Urothelium cell line (cell line): Measurements from ENCODE around the gene LIPT1.
A peak's percentile ranks its signal among the peaks of the same experiment; 100 is the strongest.
"Not testable (repeated sequence)": the region's sequence is repeated elsewhere in the genome, so short reads cannot be mapped to it uniquely, and the experiment has no call there.

Source experiments
- DNase-seq: peaks from one replicate; pipeline ENCODE4 v3.0.0; 2011; ENCODE audit warnings: low spot score, mixed read lengths
- FAIRE-seq: peaks from 2 replicates; lab custom pipeline; 2011; peaks lifted over from hg19 to GRCh38; lab: Jason Lieb, UNC

LIPT1 gene

DNA sequence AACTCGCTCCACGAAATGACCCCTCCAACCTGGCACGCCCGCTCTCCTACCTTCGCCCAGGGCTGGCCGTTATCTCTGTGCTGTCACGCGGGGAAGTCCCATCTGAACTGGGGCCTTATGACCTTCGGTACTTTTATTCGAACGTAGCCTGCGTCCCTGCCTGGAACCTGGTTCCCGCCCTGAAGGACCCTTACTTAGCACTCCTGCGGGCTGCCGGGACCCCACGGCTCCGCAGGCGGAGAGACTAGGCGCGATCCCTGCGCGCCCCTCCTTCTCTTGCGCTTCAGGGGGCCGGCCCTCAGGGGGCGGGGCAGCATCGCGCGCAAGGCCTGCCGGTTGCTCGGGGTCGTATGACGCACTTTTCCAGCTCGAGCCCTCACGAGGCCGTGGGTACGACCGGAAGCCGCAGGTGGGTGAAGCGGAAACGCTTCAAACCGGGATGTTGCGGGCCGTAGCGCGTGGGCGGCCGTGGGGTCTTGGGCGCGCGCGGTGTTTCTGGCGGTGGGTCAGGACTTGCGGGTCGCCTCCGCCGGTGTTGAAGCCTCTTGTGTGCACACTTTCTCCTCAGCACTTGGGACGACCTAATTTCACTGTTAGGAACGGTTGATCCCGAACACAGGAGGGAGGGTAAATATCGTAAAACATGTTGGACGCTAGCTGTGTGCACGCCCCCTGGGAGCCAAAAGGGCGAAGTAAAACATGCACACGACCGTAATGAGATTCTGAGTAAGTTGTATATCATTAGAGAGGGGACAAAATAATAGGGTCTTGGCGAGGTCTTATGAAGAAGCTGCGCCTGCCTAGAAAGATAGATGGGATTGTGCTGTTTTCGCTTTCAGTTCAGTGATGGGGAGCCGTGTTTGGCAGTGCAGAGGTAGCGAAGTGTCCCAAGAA lies at the start of gene LIPT1, which contains the start of gene TSGA10:
LIPT1 (plus strand) TSS at position 325 of the 894 bp plus-strand sequence. CDS start 6,991 bp downstream, outside the sequence.
TSGA10 (minus strand) TSS at position 300 of the 894 bp plus-strand sequence. CDS start 45,503 bp downstream, outside the sequence.
- FAIRE-seq: peak; percentile 89
- peak; percentile 98 for DNase-seq

DNA sequence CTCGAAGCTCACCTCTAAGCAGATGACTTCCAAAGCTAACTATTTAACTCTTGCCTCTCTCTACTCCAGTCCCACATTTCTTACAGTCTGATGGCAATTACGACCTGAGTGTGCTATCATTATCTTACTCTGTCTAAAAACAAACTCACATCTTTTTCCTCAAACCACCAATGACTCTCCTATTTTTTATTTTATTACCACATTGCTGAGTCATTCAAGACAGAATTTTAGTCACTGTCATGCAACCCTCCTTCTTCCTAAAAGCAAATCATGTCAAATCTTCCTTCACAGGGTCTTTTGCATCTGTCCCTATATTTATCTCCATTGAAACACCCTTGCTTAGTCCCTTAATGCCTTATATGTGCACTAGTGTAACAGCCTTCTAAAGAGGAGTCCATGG lies 47.9 kb upstream of the LIPT1 start:
- no peak for DNase-seq
- FAIRE-seq: no peak

DNA sequence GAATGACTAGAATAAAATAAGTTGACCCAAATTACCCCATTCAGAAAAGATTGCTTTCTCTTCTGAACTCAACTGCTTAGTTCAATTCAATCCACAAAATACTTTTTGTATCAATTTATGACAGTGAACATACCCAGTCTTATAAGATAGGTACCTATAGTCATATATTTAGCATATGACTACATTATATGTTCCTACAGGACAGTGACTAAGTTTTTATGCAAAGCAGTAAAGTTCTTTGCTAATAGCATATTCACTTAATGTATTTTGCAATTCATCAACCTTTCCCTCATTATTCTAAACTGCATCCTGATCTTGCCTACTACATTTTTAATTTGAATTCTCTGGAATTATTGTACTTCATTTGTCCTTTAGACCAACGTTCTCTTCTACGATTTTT lies 43.5 kb upstream of the LIPT1 start:
- FAIRE-seq: no peak

DNA sequence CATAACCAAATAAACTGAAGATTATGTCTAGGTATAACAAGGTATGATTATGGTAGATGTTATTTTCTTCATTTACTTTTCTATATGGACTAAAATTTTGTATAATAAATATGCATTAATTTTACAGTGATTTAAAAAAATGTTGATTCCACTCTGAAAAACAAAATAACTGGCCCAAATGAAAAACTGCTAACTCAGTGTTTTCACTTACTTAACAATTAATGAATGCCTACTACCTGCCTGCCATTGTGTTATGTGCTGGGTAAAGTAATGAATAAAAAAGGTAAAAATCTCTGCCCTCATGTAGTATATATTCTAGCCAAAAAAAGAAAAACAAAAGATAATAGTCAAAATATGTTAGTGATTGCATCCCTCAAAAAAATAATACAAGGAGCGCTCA lies 42.8 kb upstream of the LIPT1 start:
- FAIRE-seq (no peak), DNase-seq (no peak)

More for the DNA sequence above, 43.5 kb upstream of the LIPT1 start:
- no peak for DNase-seq

DNA sequence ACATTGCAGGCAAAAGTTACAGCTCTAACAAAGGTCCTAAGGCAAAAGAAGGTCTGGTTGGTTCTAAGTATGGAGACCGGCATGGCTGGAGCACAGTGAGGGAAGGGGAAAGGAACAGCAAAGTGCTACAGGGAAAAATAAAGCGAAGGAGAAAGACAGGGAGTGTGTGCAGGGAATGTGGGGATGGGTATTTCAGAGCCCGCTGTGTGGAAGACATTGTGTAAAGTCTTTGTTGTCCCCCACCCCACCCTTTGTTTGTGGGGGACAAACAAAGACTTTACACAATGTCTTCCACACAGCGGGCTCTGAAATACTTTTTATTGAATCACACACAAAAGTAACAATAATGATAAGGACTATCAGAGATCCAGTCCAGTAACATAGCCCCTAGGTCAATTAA lies 42.1 kb upstream of the LIPT1 start:
- FAIRE-seq (no peak), DNase-seq (no peak)

DNA sequence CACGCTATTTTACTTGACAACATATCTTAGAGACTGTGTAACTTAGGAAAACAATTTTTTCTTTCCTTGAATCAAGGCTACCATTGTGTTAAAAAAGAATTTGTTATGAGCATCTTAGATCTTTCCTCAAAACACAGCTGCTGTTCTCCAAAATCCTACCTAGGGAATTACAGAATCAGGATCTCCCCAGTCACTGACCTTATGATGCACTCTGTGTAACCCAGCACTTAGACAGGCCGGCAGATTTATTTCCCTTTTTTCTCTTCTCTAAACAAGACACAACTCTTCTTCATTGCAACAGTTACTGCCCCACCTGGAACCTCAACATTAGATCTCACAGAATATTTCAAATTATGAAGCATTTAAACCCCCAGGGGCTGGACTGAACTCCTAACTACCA lies 26.8 kb upstream of the LIPT1 start:
- no peak for DNase-seq
- FAIRE-seq: no peak

DNA sequence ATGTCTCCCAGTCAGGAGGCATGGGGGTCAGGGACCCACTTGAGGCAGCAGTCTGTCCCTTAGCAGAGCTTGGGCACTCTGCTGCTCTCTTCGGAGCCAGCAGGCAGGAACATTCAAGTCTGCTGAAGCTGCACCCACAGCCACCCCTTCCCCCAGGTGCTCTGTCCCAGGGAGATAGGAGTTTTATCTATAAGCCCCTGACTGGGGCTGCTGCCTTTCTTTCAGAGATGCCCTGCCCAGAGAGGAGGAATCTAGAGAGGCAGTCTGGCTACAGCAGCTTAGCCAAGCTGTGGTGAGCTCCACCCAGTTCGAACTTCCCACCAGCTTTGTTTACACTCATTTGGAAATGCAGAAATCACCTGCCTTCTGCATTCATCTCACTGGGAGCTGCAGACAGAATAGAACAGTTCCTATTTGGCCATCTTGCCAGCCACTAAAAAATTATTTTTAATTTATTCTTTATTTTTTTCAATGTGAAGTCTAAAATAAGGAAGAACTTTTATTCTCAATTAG lies 19.7 kb upstream of the LIPT1 start:
- DNase-seq, FAIRE-seq: not testable (repeated sequence)

DNA sequence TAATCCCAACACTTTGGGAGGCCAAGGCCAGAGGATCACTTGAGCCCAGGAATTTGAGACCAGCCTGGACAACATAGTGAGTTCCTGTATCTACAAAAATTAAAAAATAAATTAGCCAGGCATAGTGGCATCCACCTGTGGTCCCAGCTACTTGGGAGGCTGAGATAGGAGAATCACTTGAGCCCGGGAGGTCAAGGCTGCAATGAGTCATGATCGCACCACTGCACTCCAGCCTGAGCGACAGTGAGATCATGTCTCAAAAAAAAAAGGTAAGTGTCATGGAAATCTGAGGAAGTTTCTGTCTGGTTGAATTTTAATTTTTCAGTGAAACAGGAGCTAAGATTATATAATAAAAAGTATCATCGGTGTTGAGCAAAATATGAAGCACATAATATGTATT lies 15.8 kb upstream of the LIPT1 start:
- DNase-seq (no peak), FAIRE-seq (no peak)

DNA sequence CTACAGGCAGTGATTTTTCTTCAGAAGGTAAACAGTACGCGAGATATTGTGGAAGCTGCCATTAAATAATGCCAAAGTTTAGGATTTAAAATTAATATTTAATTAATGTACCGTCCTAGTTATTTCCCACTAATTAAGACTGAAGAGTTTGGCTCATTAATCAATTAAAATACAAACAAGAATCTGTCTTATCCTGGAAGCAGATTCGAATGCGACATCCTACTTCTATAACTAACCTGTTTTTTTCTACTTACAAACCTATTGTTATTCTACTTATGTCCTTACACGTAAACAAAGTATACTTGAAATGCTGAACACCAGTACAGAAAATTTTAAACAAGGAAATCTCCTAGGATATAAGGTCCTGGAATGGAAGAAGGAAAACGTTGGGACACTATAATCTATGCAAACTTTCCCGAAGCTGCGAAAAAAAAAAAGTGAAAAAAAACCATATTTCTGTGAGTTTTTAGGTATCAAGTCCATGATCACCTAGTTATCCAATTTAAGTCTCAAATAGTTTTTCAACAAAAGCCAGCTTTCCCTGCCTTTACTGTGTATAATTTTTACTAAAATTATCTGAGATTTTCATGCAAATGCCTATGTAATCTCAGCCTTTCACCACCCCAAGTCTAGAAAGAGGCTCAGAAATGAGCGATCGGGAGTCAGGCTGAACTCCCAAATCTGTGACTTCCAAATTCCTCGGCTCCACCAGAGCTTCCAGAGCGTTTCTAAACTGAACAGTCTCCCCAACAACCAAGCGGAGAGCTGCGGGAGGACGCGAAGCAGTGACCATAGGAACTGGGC lies 14.5 kb upstream of the LIPT1 start:
- no peak for FAIRE-seq
- no peak for DNase-seq

DNA sequence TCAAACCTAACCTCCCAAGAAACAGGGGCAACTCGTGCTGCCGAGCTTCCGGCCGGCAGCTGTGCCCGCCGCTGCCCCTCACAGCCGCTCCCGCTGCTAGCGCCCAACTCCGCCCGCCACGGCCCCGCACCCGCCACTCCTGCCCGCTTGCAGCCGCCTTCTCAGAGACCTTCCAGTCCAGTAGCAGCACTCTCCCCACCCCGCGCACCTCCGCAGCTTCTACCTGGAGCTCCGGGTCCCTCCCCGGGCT lies 14.0 kb upstream of the LIPT1 start:
- no peak for FAIRE-seq
- DNase-seq: no peak

DNA sequence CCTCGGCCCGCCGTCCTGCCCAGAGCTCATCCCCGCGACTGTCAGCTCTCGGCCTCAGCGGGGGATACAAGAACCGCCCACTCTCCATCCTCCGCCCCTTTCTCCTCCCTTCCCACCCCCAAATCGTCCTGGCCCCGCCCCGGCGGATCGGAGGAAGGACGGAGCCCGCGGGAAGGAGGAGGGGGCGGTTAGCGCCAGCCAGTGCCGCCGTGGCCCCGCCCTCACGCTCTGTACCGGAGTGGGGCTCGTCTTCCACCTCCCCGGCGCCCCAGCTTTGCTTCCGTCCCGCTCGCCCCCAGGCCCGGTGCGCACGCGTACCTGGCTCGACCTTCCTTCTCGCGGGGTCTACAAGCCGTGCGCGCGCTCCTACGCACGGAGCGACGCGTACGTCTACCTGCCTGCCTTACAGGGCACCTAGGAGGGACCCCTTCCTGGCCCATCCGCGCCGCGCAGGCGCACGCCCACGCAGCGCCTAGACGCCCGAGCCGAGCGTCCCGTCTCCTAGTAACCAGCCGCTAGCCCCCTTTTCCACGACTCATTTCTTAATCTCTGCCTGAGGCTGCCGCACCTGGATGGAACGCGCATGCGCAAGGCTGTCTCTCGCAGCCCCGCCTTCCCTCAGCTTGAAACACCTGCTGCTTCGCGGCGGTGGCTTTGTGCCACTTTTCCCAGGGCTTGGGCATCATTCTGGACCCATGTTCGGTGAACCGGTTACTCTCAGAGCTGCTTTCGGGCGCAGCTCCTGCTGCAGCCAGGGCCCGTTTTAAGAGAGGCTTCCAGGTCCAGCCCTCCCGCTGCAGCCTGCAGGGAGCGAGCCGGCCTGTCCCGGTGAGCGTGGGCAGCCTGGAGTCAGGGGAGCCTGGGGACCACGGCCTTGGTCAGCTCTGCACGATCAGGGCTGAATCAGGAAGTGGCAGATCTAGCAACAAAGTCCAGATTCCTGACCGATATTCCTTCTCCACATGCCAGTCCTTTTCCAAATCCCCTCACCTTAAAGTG lies 13.4 kb upstream of the LIPT1 start, which contains the start of gene C2orf15:
C2orf15 (plus strand) TSS at position 598 of the 999 bp plus-strand sequence. CDS start 8,852 bp downstream, outside the sequence.
- DNase-seq (peak; percentile 97), FAIRE-seq (peak; percentile 79)

DNA sequence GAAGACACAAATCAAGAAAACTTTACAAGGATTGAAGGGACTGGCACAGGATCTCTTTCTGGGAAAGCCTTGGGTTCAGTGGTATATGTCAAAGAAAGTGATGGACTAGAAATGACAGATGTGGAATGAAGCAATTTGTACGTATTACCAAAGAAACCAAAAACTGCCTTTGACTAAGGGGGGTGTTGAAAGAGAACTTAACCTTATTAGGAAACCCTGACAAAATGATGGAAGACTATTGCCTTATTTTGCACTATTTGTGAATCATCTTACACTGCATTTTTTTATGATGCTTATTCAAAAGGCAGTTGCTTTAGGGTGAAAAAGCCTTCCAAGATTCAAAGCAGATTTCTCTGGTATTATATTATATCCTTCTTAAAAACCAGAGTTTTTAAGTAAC lies 4.1 kb upstream of the LIPT1 start:
- no peak for FAIRE-seq

DNA sequence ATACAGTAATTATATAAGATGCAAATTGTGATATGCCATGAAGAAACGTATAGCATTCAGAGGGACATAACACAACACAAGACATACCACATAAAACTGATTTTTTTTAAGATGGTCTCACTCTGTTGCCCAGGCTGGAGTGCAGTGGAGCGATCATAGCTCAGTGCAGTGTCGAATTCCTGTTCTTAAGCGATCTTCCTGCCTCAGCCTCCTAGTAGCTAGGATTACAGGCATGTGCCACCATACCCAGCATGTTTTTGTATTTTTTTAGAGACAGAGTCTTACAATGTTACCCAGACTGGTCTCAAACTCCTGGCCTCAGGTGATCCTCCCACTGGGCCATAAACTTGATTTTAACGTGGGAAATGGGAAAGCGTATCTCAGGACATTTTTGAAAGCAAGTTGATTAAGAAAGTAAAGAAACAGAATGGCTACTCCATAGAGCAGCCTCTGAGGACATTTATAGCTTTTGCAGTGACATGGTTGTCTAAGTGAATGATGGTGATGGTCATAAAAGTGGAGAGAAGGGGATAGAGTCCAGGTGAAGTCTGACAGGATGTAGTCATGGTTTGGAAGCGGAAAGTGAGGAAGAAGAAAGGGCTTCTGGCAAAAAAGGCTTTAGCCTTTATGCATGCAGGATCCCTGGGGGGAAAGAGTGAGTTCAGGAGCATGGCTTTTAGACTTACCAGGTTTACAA lies 2.4 kb upstream of the LIPT1 start:
- DNase-seq: no peak
- FAIRE-seq: no peak

More for the DNA sequence above, 4.1 kb upstream of the LIPT1 start:
- DNase-seq: no peak

DNA sequence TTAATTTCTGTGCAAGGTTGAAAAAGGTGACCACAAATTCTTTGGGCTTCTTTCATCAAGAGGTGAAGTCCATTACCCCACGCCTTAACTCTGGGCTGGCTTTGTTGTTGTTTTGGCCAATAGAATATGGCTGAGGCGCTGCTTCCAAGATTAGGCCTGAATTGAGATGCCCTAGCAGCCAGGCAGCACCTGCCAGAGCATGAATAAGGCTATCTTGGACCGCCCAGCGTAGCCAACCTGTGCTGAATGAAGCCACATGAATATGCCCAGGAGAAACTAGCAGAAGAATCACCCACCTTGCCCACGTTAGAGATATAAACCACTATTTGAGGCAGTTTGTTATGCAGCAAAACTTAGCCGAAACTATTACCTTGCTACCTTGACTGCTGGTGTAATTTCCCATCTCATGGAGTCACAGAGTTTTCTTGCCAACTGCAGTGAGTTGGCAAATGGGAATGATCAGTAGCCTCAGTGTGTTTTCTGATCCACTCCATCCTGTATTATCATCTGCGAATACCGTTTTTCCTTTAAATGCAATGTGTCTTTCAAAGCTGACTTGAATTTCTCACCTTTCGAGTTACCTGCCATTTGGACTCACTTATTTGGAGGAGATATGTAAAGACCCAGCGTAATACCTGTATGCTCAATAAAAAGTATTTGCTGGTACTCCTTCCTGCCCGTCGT lies 704 bp upstream of the LIPT1 start:
- no peak for FAIRE-seq
- peak; percentile 21 for DNase-seq

DNA sequence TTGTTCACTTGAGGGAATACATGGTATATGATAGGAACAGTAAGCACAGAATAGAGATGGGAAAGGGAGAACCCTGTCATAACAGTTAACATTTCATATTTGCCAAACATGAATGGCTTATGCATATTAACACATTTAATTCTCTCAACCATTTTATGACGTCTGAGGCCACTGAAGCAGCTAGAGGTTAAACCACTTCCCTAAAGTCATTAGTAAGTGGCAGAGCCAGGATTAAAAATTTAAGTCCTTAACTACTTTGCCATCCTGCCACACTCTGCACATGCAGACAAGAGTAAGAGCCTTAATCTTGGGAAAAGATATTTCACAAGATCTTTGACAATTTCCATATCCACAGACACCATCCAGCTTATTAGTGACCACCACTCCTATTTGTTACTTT lies 2.1 kb downstream of the LIPT1 start:
- FAIRE-seq (no peak), DNase-seq (no peak)

DNA sequence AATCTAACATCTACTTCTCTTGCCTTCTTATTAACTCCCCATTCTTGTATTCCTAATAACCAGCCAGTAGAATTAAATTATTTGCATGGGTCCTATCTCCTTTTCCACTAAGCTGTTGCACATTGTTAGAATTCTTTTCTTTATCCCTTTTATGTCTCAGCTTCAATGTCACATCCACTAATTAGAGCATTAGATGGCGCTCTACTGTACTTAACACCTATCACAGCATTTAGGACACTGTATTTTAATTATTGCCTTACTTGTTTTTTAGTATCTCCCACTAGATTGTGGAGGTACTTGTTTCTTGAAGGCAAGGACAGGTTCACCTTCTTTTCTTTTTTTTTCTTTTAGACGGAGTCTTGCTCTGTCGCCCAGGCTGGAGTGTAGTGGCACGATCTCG lies 3.8 kb downstream of the LIPT1 start:
- no peak for DNase-seq
- no peak for FAIRE-seq

DNA sequence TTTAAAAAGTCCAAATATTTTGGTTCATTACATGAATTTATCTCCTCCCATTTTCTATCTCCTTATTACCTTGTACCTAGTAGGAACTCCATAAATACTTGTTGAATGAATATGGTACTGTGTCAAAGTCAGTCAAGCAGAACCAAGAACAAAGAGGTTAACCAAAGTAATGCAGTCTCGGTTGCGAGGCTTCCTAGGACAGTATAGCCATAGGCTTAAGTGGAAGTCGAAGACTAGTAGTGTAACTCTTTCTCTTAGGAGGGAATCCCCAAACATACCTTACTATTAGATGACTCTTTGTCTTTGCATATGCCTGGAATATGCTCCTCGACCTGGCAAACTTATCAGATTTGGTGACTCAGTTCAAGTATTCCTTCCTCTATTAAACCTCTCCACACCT lies 4.8 kb downstream of the LIPT1 start:
- FAIRE-seq: no peak

DNA sequence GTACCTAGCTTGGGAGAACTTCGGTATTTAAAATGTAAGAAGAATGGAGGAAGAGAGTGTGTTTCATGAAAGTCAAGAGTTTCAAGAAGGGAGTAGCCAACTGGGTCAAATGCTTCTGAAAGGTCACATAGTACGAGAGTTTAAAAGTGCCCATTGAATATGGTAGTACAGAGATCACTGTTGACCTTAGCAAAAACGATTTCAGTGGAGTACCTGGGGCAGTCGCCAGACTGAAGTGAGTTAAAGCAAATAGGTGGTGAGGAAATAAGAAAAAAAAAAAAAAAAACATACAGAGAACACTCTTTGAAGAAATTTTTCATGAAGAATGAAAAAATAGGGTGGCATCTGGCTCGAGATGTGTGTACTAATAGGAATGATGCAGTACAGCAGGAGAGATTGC lies 11.5 kb downstream of the LIPT1 start:
- FAIRE-seq (no peak), DNase-seq (no peak)

More for the DNA sequence above, 4.8 kb downstream of the LIPT1 start:
- no peak for DNase-seq

DNA sequence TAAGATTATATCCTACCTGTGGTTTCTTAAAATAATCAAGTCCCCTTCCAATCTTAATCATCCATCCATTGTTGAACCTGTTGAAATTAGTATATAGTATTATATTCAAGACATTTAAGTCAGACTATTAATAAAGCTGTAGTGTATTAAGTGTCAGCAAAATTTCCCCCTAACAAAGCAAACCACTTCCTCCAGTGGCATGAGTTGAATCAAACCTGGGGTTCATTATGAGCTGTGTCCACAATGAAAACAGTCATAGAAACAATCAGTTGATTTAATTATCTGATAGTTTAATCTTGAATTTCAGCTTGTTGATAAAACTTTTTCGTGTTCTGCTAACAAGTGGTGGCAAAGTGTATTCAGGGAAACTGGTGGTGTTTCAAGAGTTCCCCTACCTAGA lies 14.8 kb downstream of the LIPT1 start:
- FAIRE-seq: no peak

More for the DNA sequence above, 14.8 kb downstream of the LIPT1 start:
- no peak for DNase-seq
